Stimulated activated CD4-positive, alpha-beta T cell treated with anti-CD3 and anti-CD28 coated beads, Interleukin-2, amount 100 ng/mL, for 24 hours (primary cell): ENCODE data around the gene MED7.
A peak's percentile ranks its signal among the peaks of the same experiment; 100 is the strongest.

ENCODE experiments used
- DNase-seq, 2 donors: peaks; one replicate each; pipeline ENCODE4 v3.0.0-alpha.2; 2020

Gene MED7

GRCh38 chr5:157162919-157163510 is 20.4 kb upstream of the MED7 start:
- DNase-seq, result no peak

- no peak for DNase-seq
Measured at GRCh38 chr5:157161996-157162395, 19.3 kb upstream of the MED7 start.

GRCh38 chr5:157160001-157160400 is 17.3 kb upstream of the MED7 start:
- DNase-seq, result peak in 1 of 2 donors; percentile 52

- no peak for DNase-seq
Measured at GRCh38 chr5:157159209-157159751, 16.6 kb upstream of the MED7 start.

- no peak for DNase-seq
Measured at GRCh38 chr5:157157293-157157891, 14.7 kb upstream of the MED7 start.

GRCh38 chr5:157155297-157155696 is 12.6 kb upstream of the MED7 start:
- no peak for DNase-seq

GRCh38 chr5:157150995-157151394 is 8.3 kb upstream of the MED7 start:
- no peak for DNase-seq

- peak; percentile 81 to 89 for DNase-seq
Measured at GRCh38 chr5:157148734-157149615, 6.3 kb upstream of the MED7 start.

- DNase-seq, result peak; percentile 57 to 63
Measured at GRCh38 chr5:157143127-157143971, 684 bp upstream of the MED7 start.

- DNase-seq, result no peak
Measured at GRCh38 chr5:157137691-157138090, 5.0 kb downstream of the MED7 start.

- no peak for DNase-seq
Measured at GRCh38 chr5:157132281-157132612, 10.4 kb downstream of the MED7 start.

GRCh38 chr5:157130925-157131324 is 11.7 kb downstream of the MED7 start:
- no peak for DNase-seq

GRCh38 chr5:157121709-157122108 is 21.0 kb downstream of the MED7 start:
- DNase-seq, result no peak

GRCh38 chr5:157120102-157120501 is 22.6 kb downstream of the MED7 start:
- no peak for DNase-seq

- DNase-seq, result peak in 1 of 2 donors; percentile 25
Measured at GRCh38 chr5:157116483-157116954, 26.1 kb downstream of the MED7 start.

GRCh38 chr5:157115502-157115901 is 27.2 kb downstream of the MED7 start:
- DNase-seq, result no peak

GRCh38 chr5:157115012-157115411 is 27.7 kb downstream of the MED7 start:
- DNase-seq, result no peak

- DNase-seq, result no peak
Measured at GRCh38 chr5:157113002-157113401, 29.7 kb downstream of the MED7 start.

- peak in 1 of 2 donors; percentile 26 for DNase-seq
Measured at GRCh38 chr5:157109744-157110143, 32.9 kb downstream of the MED7 start.

GRCh38 chr5:157108976-157109375 is 33.7 kb downstream of the MED7 start, which contains the start of gene HAVCR2:
Gene HAVCR2 (minus strand): TSS chr5:157109044. CDS start chr5:157108983, 61 bp downstream.
- DNase-seq, result peak; percentile 41 to 51

GRCh38 chr5:157107508-157107907 is 35.2 kb downstream of the MED7 start:
- DNase-seq, result no peak
